ENCODE measurements around the gene YAP1. TPM values are rescaled to one million over a fixed set of nuclear protein-coding genes. Genes with fewer than 3 reads are reported as not detected.

Gene YAP1
- total RNA-seq, 1 experiment from 2014 or later, result 134 TPM

GRCh38 chr11:102085864-102086551 is 24.2 kb upstream of the YAP1 start:
- intact Hi-C loops (cut with micrococcal nuclease; ENCODE audit: unreplicated experiment), result no loop called here
- TF ChIP-seq CTCF (conservative IDR thresholded peaks at IDR 0.05; ENCODE audit: low read depth, low read length) (no peak), EZH2 (IDR thresholded peaks at IDR 0.05; ENCODE audit: borderline replicate concordance, low read depth, low read length, poor library complexity, severe bottlenecking) (no peak)
- Histone ChIP-seq H3K36me3 (ENCODE audit: insufficient read depth, low read length, poor library complexity, severe bottlenecking) (no peaks in the 10 kb centered on the region), H3K4me1 (ENCODE audit: insufficient read depth, low read length, poor library complexity, severe bottlenecking) (no peaks in the 10 kb centered on the region), H3K27me3 (replicated peaks; ENCODE audit: insufficient read depth, low read depth, low read length, poor library complexity) (no peaks in the 10 kb centered on the region), H3K9me3 (ENCODE audit: low read depth, low read length, poor library complexity, severe bottlenecking) (no peaks in the 10 kb centered on the region), H3K4me3 (ENCODE audit: low read depth, low read length, poor library complexity, severe bottlenecking) (no peak overlapping the region), H3K27ac (ENCODE audit: low read depth, low read length, poor library complexity, severe bottlenecking) (no peak overlapping the region)
- ChIA-PET POLR2A (ENCODE audit: low non-redundant PET) (no interaction called here), CTCF (no interaction called here)
- BruUV-seq (replicated peaks), result no TSS peak
- DNase-seq (ENCODE audit: low spot score), result no peak

GRCh38 chr11:102097186-102097585 is 13.1 kb upstream of the YAP1 start:
- ChIA-PET CTCF (no interaction called here), POLR2A (ENCODE audit: low non-redundant PET) (no interaction called here)
- intact Hi-C loops (cut with micrococcal nuclease; ENCODE audit: unreplicated experiment), result no loop called here

GRCh38 chr11:102099755-102100154 is 10.5 kb upstream of the YAP1 start:
- Histone ChIP-seq H3K4me3 (ENCODE audit: low read depth, low read length, poor library complexity, severe bottlenecking) (no peak overlapping the region), H3K36me3 (ENCODE audit: insufficient read depth, low read length, poor library complexity, severe bottlenecking) (no peaks in the 10 kb centered on the region), H3K27me3 (replicated peaks; ENCODE audit: insufficient read depth, low read depth, low read length, poor library complexity) (no peaks in the 10 kb centered on the region), H3K9me3 (ENCODE audit: low read depth, low read length, poor library complexity, severe bottlenecking) (no peaks in the 10 kb centered on the region), H3K27ac (ENCODE audit: low read depth, low read length, poor library complexity, severe bottlenecking) (no peak overlapping the region), H3K4me1 (ENCODE audit: insufficient read depth, low read length, poor library complexity, severe bottlenecking) (no peaks in the 10 kb centered on the region)
- POLR2A ChIA-PET (ENCODE audit: low non-redundant PET), result no interaction called here
- no peak for DNase-seq (ENCODE audit: low spot score)
- intact Hi-C loops (cut with micrococcal nuclease; ENCODE audit: unreplicated experiment), result no loop called here
- BruUV-seq (replicated peaks), result no TSS peak
- TF ChIP-seq CTCF (conservative IDR thresholded peaks at IDR 0.05; ENCODE audit: low read depth, low read length), result no peak
- CTCF ChIA-PET, result no interaction called here

More at GRCh38 chr11:102097186-102097585, 13.1 kb upstream of the YAP1 start:
- Histone ChIP-seq H3K4me1 (ENCODE audit: insufficient read depth, low read length, poor library complexity, severe bottlenecking) (no peaks in the 10 kb centered on the region), H3K4me3 (ENCODE audit: low read depth, low read length, poor library complexity, severe bottlenecking) (no peak overlapping the region), H3K27me3 (replicated peaks; ENCODE audit: insufficient read depth, low read depth, low read length, poor library complexity) (no peaks in the 10 kb centered on the region), H3K27ac (ENCODE audit: low read depth, low read length, poor library complexity, severe bottlenecking) (no peak overlapping the region), H3K9me3 (ENCODE audit: low read depth, low read length, poor library complexity, severe bottlenecking) (no peaks in the 10 kb centered on the region), H3K36me3 (ENCODE audit: insufficient read depth, low read length, poor library complexity, severe bottlenecking) (no peaks in the 10 kb centered on the region)
- no TSS peak for BruUV-seq (replicated peaks)
- TF ChIP-seq CTCF (conservative IDR thresholded peaks at IDR 0.05; ENCODE audit: low read depth, low read length), result no peak
- no peak for TF ChIP-seq EZH2 (IDR thresholded peaks at IDR 0.05; ENCODE audit: borderline replicate concordance, low read depth, low read length, poor library complexity, severe bottlenecking)
- no peak for DNase-seq (ENCODE audit: low spot score)
